Measurements from ENCODE around the gene STUM.

STUM gene

GRCh38 chr1:226624526-226624925 lies 76.0 kb downstream of the STUM start:
- TF ChIP-seq EZH2phosphoT487 (IDR thresholded peaks at IDR 0.05; ENCODE audit: low read length) (no peak), EZH2 (optimal IDR thresholded peaks at IDR 0.05; ENCODE audit: low read depth, low read length) (no peak)
- TF ChIP-seq, protein P1, sequence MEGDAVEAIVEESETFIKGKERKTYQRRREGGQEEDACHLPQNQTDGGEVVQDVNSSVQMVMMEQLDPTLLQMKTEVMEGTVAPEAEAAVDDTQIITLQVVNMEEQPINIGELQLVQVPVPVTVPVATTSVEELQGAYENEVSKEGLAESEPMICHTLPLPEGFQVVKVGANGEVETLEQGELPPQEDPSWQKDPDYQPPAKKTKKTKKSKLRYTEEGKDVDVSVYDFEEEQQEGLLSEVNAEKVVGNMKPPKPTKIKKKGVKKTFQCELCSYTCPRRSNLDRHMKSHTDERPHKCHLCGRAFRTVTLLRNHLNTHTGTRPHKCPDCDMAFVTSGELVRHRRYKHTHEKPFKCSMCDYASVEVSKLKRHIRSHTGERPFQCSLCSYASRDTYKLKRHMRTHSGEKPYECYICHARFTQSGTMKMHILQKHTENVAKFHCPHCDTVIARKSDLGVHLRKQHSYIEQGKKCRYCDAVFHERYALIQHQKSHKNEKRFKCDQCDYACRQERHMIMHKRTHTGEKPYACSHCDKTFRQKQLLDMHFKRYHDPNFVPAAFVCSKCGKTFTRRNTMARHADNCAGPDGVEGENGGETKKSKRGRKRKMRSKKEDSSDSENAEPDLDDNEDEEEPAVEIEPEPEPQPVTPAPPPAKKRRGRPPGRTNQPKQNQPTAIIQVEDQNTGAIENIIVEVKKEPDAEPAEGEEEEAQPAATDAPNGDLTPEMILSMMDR (IDR thresholded peaks at IDR 0.05; ENCODE audit: low read length) = no peak

DNA sequence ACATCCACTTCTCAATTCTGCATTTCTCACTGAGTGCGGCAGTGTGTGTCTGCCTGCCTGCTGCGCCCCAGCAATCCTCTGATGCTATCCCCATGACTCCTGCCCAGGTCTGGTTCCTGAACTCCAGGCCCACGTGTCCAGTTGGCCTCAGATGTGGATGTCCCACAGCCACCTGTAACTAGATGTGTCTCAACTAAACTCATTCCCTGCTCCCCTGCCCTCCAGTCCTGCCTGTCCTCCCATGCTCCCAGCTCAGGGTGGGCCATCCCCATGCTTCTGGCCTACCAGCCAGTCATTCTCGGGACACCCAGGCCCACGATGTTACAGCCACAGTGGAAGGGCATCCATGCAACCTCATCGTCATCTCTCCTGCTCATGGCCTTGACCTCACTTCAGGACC lies 76.8 kb downstream of the STUM start:
- no peaks in the 10 kb centered on the region for H3K9me2 ChIP-seq (replicated peaks; ENCODE audit: insufficient read depth, low read length)
- no peaks in the 10 kb centered on the region for H3K36me3 ChIP-seq (replicated peaks; ENCODE audit: insufficient read depth, low read length)
- no peaks in the 10 kb centered on the region for H3K9me3 ChIP-seq (replicated peaks; ENCODE audit: insufficient read depth, low read length)
- H3K4me2 ChIP-seq (ENCODE audit: low read depth, low read length) = no peak overlapping the region
- H4K20me1 ChIP-seq (ENCODE audit: insufficient read depth, low read length) = no peaks in the 10 kb centered on the region
- H3K4me1 ChIP-seq (ENCODE audit: low read length) = peaks cover 6% of the 10 kb centered on the region
- H3K9ac ChIP-seq (ENCODE audit: low read length) = no peak overlapping the region
- H3K79me2 ChIP-seq (ENCODE audit: low read length) = no peaks in the 10 kb centered on the region
- H3K4me3 ChIP-seq (ENCODE audit: low read length) = no peak overlapping the region
- no peaks in the 10 kb centered on the region for H3F3A ChIP-seq (ENCODE audit: insufficient read depth, low read length)
- TF ChIP-seq EZH2 (optimal IDR thresholded peaks at IDR 0.05; ENCODE audit: low read depth, low read length) = no peak
- TF ChIP-seq, protein P1 (IDR thresholded peaks at IDR 0.05; ENCODE audit: low read length) = no peak
- no peak for TF ChIP-seq EZH2phosphoT487 (IDR thresholded peaks at IDR 0.05; ENCODE audit: low read length)
- no peak for DNase-seq
- H3K27ac ChIP-seq (ENCODE audit: low read length) = no peak overlapping the region
- H2AFZ ChIP-seq (ENCODE audit: low read length) = no peak overlapping the region
- H3K27me3 ChIP-seq (replicated peaks; ENCODE audit: insufficient read depth, low read length) = no peaks in the 10 kb centered on the region

More at GRCh38 chr1:226624526-226624925, 76.0 kb downstream of the STUM start:
- Histone ChIP-seq H3K9ac (ENCODE audit: low read length) (no peak overlapping the region), H2AFZ (ENCODE audit: low read length) (no peak overlapping the region), H3K4me2 (ENCODE audit: low read depth, low read length) (no peak overlapping the region), H3F3A (ENCODE audit: insufficient read depth, low read length) (no peaks in the 10 kb centered on the region), H3K4me1 (ENCODE audit: low read length) (peaks cover 6% of the 10 kb centered on the region), H3K79me2 (ENCODE audit: low read length) (no peaks in the 10 kb centered on the region), H3K9me2 (replicated peaks; ENCODE audit: insufficient read depth, low read length) (no peaks in the 10 kb centered on the region), H4K20me1 (ENCODE audit: insufficient read depth, low read length) (no peaks in the 10 kb centered on the region), H3K36me3 (replicated peaks; ENCODE audit: insufficient read depth, low read length) (no peaks in the 10 kb centered on the region), H3K4me3 (ENCODE audit: low read length) (no peak overlapping the region), H3K27me3 (replicated peaks; ENCODE audit: insufficient read depth, low read length) (no peaks in the 10 kb centered on the region), H3K27ac (ENCODE audit: low read length) (no peak overlapping the region), H3K9me3 (replicated peaks; ENCODE audit: insufficient read depth, low read length) (no peaks in the 10 kb centered on the region)
- no peak for DNase-seq

DNA sequence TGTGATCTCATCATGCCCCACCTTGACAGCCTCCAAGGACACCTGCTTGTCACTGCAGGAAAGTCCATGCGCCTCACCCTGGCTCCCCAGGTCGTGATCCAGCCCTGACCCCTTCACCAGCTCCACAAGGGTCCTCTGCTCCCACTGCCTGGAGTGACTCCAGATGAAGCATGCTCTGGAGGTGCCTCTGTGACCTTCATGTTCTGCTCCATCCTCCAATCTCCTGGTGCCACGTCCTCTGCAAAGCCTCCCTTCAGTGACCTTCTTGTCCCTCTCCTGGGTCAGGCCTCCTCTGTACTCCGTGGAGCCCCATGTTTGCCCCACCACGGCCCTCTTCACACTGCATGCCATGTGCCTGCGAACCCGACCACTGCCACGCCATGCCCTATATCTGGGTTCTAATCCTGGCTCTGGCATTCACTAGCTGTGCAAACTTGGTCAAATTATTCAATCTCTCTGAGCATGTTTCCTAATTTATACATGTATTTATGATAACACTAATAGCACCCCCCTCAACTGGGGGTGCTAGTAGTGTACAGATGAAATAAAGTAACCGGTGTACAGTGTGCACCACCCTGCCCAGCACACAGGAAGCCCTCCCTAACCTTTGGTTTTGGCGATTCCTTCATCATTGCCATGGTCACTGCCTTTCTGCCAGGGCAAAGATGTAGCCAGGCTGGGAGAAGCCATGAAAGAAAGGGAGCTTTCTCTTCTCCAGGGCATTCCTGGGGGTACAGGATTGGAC lies 77.4 kb downstream of the STUM start:
- Histone ChIP-seq H2AFZ (ENCODE audit: low read length) (peak overlapping the region; percentile 52), H3K4me3 (ENCODE audit: low read length) (0 out of 2 replicates have a peak overlapping the region, but pooled peaks have one; percentile 17), H3K9me3 (replicated peaks; ENCODE audit: insufficient read depth, low read length) (no peaks in the 10 kb centered on the region), H4K20me1 (ENCODE audit: insufficient read depth, low read length) (no peaks in the 10 kb centered on the region), H3K79me2 (ENCODE audit: low read length) (no peaks in the 10 kb centered on the region), H3K9me2 (replicated peaks; ENCODE audit: insufficient read depth, low read length) (no peaks in the 10 kb centered on the region), H3K4me2 (ENCODE audit: low read depth, low read length) (peak overlapping the region; percentile 56), H3K4me1 (ENCODE audit: low read length) (peaks cover 6% of the 10 kb centered on the region), H3F3A (ENCODE audit: insufficient read depth, low read length) (no peaks in the 10 kb centered on the region), H3K36me3 (replicated peaks; ENCODE audit: insufficient read depth, low read length) (no peaks in the 10 kb centered on the region), H3K27me3 (replicated peaks; ENCODE audit: insufficient read depth, low read length) (no peaks in the 10 kb centered on the region), H3K9ac (ENCODE audit: low read length) (no peak overlapping the region; the same call in 1 of the 2 replicates), H3K27ac (ENCODE audit: low read length) (no peak overlapping the region)
- DNase-seq = no peak
- TF ChIP-seq EZH2phosphoT487 (IDR thresholded peaks at IDR 0.05; ENCODE audit: low read length) (no peak), EZH2 (optimal IDR thresholded peaks at IDR 0.05; ENCODE audit: low read depth, low read length) (no peak)
- TF ChIP-seq, protein P1 (IDR thresholded peaks at IDR 0.05; ENCODE audit: low read length) = no peak
